WTC11 (cell line): ENCODE results near the gene MAP7. TPM values are rescaled to one million over a fixed set of nuclear protein-coding genes. Genes with fewer than 3 reads are reported as not detected.

ENCODE experiments used
- ATAC-seq: fragments of 200-7000 bp; cut with Tn5 transposase; 2 replicates; pipeline ENCODE4 v1.10.0; 2021; ENCODE audit warnings: mild to moderate bottlenecking, moderate library complexity
- CTCF ChIA-PET: fragments of 300-600 bp; sonication (Branson Sonifier 250); formaldehyde crosslinking; loops from one replicate; lab custom pipeline; 2021; ENCODE audit warnings: antibody characterized with exemption; lab: Charles Lee
- POLR2A ChIA-PET: fragments of 350-600 bp; sonication (Branson Sonifier 250); formaldehyde crosslinking; loops from one replicate; lab custom pipeline; 2021; ENCODE audit warnings: antibody characterized with exemption; lab: Charles Lee
- DNase-seq: peaks from one replicate; pipeline ENCODE4 v3.0.0; 2021; ENCODE audit warnings: low spot score
- H3K27ac Mint-ChIP-seq: 2 replicates; pipeline ENCODE4 v1.8.0; 2021; ENCODE audit warnings: mixed read lengths
- H3K27me3 Mint-ChIP-seq: 2 replicates; pipeline ENCODE4 v1.8.0; 2021; ENCODE audit warnings: low read depth, mild to moderate bottlenecking, moderate library complexity, mixed read lengths
- H3K36me3 Mint-ChIP-seq: 2 replicates; pipeline ENCODE4 v1.8.0; 2021; ENCODE audit warnings: mixed read lengths
- H3K4me1 Mint-ChIP-seq: 2 replicates; pipeline ENCODE4 v1.8.0; 2022; ENCODE audit warnings: mixed read lengths
- H3K4me3 Mint-ChIP-seq: 2 replicates; pipeline ENCODE4 v1.8.0; 2021; ENCODE audit warnings: mild to moderate bottlenecking, moderate library complexity, mixed read lengths
- H3K9me3 Mint-ChIP-seq: 2 replicates; pipeline ENCODE4 v1.8.0; 2021; ENCODE audit warnings: mixed read lengths
- ATF2 ChIP-seq: sonication (generic); formaldehyde crosslinking; IDR thresholded peaks from 2 replicates; pipeline ENCODE4 v1.8.1; 2022; ENCODE audit warnings: low read depth, missing genetic modification reagents, borderline replicate concordance
- ATF6 ChIP-seq: sonication (generic); formaldehyde crosslinking; IDR thresholded peaks from 2 replicates; pipeline ENCODE4 v1.8.1; 2023; ENCODE audit warnings: mild to moderate bottlenecking, missing genetic modification reagents
- CREM ChIP-seq: sonication (generic); formaldehyde crosslinking; IDR thresholded peaks from 2 replicates; pipeline ENCODE4 v1.8.1; 2022; ENCODE audit warnings: mild to moderate bottlenecking, missing genetic modification reagents, moderate library complexity
- GABPB1 ChIP-seq: sonication (generic); formaldehyde crosslinking; IDR thresholded peaks from 2 replicates; pipeline ENCODE4 v1.8.1; 2023; ENCODE audit warnings: mild to moderate bottlenecking, missing genetic modification reagents
- GTF2I ChIP-seq: fragments of 250-450 bp; sonication (Bioruptor Pico); conservative IDR thresholded peaks from 2 replicates; pipeline ENCODE4 v1.4.0; 2021; ENCODE audit warnings: mild to moderate bottlenecking
- MXD4 ChIP-seq: fragments of 250-450 bp; sonication (Bioruptor Pico); IDR thresholded peaks from 2 replicates; pipeline ENCODE4 v1.8.0; 2021; ENCODE audit warnings: mild to moderate bottlenecking, moderate library complexity, borderline replicate concordance
- NFYB ChIP-seq: sonication (generic); formaldehyde crosslinking; conservative IDR thresholded peaks from 2 replicates; pipeline ENCODE4 v1.8.0; 2022; ENCODE audit warnings: low read depth, missing genetic modification reagents
- NR1H2 ChIP-seq: sonication (generic); formaldehyde crosslinking; IDR thresholded peaks from 2 replicates; pipeline ENCODE4 v1.9.0; 2021; ENCODE audit warnings: mild to moderate bottlenecking, moderate library complexity, missing genetic modification reagents
- PREB ChIP-seq: sonication (generic); formaldehyde crosslinking; IDR thresholded peaks from 2 replicates; pipeline ENCODE4 v1.8.1; 2022; ENCODE audit warnings: mild to moderate bottlenecking, missing genetic modification reagents, moderate library complexity, borderline replicate concordance
- PRRX2 ChIP-seq: fragments of 250-450 bp; sonication (Bioruptor Pico); IDR thresholded peaks from 2 replicates; pipeline ENCODE4 v1.8.0; 2021; ENCODE audit warnings: mild to moderate bottlenecking
- STAT6 ChIP-seq: sonication (generic); formaldehyde crosslinking; conservative IDR thresholded peaks from 2 replicates; pipeline ENCODE4 v1.8.1; 2023; ENCODE audit warnings: mild to moderate bottlenecking, low read depth, missing genetic modification reagents, moderate library complexity
- TCF7 ChIP-seq: sonication (generic); formaldehyde crosslinking; IDR thresholded peaks from 2 replicates; pipeline ENCODE4 v1.8.0; 2022; ENCODE audit warnings: mild to moderate bottlenecking, low read depth, missing genetic modification reagents, moderate library complexity
- USF1 ChIP-seq: sonication (generic); formaldehyde crosslinking; IDR thresholded peaks from 2 replicates; pipeline ENCODE4 v1.8.0; 2022; ENCODE audit warnings: mild to moderate bottlenecking, missing genetic modification reagents
- USF2 ChIP-seq: sonication (generic); formaldehyde crosslinking; IDR thresholded peaks from 2 replicates; pipeline ENCODE4 v1.8.1; 2023; ENCODE audit warnings: mild to moderate bottlenecking, missing genetic modification reagents, moderate library complexity
- ZBTB21 ChIP-seq: sonication (generic); formaldehyde crosslinking; IDR thresholded peaks from 2 replicates; pipeline ENCODE4 v1.8.1; 2023; ENCODE audit warnings: mild to moderate bottlenecking, missing genetic modification reagents, borderline replicate concordance
- ZNF138 ChIP-seq: sonication (generic); formaldehyde crosslinking; conservative IDR thresholded peaks from 2 replicates; pipeline ENCODE4 v1.8.1; 2022; ENCODE audit warnings: mild to moderate bottlenecking, moderate library complexity, missing genetic modification reagents
- ZNF263 ChIP-seq: sonication (generic); formaldehyde crosslinking; IDR thresholded peaks from 2 replicates; pipeline ENCODE4 v1.8.1; 2022; ENCODE audit warnings: low read depth, mild to moderate bottlenecking, moderate library complexity, missing genetic modification reagents
- ZNF416 ChIP-seq: fragments of 250-450 bp; sonication (Bioruptor Pico); IDR thresholded peaks from 2 replicates; pipeline ENCODE4 v1.9.0; 2021; ENCODE audit warnings: mild to moderate bottlenecking, inconsistent platforms
- ZNF532 ChIP-seq: fragments of 250-450 bp; sonication (Bioruptor Pico); IDR thresholded peaks from 2 replicates; pipeline ENCODE4 v1.9.0; 2021; ENCODE audit warnings: mild to moderate bottlenecking, borderline replicate concordance
- total RNA-seq: library from RNA; stranded (reverse); gene quantifications from 3 replicates; pipeline ENCODE4 v1.2.3, GENCODE V29; 2021
- TF ChIP-seq, protein P1 (sequence below): sonication (generic); formaldehyde crosslinking; conservative IDR thresholded peaks from 2 replicates; pipeline ENCODE4 v1.8.1; 2022; ENCODE audit warnings: mild to moderate bottlenecking, missing genetic modification reagents
- TF ChIP-seq, protein P2 (sequence below): sonication (generic); formaldehyde crosslinking; IDR thresholded peaks from 2 replicates; pipeline ENCODE4 v1.8.1; 2023; ENCODE audit warnings: mild to moderate bottlenecking, missing genetic modification reagents, moderate library complexity

Gene MAP7
- total RNA-seq, 1 experiment from 2014 or later: 56.6 TPM

- TF ChIP-seq ATF2 (CRISPR knock-in tag): no peak
- no peak for TF ChIP-seq NFYB (CRISPR knock-in tag)
- no peak for TF ChIP-seq ZNF416 (CRISPR knock-in tag)
- no peak for TF ChIP-seq PRRX2 (CRISPR knock-in tag)
- TF ChIP-seq, protein P1, sequence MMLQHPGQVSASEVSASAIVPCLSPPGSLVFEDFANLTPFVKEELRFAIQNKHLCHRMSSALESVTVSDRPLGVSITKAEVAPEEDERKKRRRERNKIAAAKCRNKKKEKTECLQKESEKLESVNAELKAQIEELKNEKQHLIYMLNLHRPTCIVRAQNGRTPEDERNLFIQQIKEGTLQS (CRISPR knock-in tag): no peak
- no peak for TF ChIP-seq ZNF263
- no peak for TF ChIP-seq GTF2I
- no peak for TF ChIP-seq CREM (CRISPR knock-in tag)
- no peak for TF ChIP-seq ZBTB21 (CRISPR knock-in tag)
These were observed 80.2 kb downstream of the MAP7 start (continued) for GRCh38 chr6:136470044-136470443.

DNA sequence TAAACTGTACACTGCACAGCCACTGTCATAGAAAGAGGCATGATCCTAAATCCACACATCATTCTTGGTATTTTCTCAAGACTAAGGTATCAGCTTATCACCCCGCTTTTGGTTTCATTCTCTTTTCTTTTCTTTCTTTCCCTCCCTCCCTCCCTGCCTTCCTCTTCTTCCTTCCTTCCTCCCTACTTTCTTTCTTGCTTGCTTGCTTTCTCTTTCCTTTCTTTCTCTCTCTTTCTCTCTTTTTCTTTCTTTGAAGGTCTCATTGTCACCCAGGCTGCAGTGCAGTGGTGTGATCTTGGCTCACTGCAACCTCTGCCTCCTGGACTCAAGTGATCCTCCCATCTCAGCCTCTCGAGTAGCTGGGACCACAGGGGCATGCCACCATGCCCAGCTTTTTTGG lies 81.1 kb downstream of the MAP7 start:
- DNase-seq (no peak), ATAC-seq (no peak)
- ChIA-PET POLR2A (no interaction called here), CTCF (no interaction called here)
- Mint-ChIP-seq H3K9me3 (no peaks in the 10 kb centered on the region), H3K27me3 (no peaks in the 10 kb centered on the region), H3K4me3 (no peak overlapping the region), H3K36me3 (no peaks in the 10 kb centered on the region), H3K4me1 (peaks cover 54% of the 10 kb centered on the region), H3K27ac (no peak overlapping the region)
- TF ChIP-seq PREB (CRISPR knock-in tag) (no peak), TCF7 (CRISPR knock-in tag) (no peak), ZNF532 (CRISPR knock-in tag) (no peak), ZNF138 (CRISPR knock-in tag) (no peak), STAT6 (no peak), MXD4 (CRISPR knock-in tag) (no peak), USF1 (CRISPR knock-in tag) (no peak), ATF6 (CRISPR knock-in tag) (no peak), GABPB1 (CRISPR knock-in tag) (no peak), NR1H2 (CRISPR knock-in tag) (no peak), USF2 (no peak)
- TF ChIP-seq, protein P1 (CRISPR knock-in tag): no peak
- TF ChIP-seq, protein P2, sequence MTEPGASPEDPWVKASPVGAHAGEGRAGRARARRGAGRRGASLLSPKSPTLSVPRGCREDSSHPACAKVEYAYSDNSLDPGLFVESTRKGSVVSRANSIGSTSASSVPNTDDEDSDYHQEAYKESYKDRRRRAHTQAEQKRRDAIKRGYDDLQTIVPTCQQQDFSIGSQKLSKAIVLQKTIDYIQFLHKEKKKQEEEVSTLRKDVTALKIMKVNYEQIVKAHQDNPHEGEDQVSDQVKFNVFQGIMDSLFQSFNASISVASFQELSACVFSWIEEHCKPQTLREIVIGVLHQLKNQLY: no peak
